SK-N-SH (cell line): ENCODE data around the gene TASP1. TPM values are rescaled to one million over a fixed set of nuclear protein-coding genes. Genes with fewer than 3 reads are reported as not detected.

Experiments
- CTCF ChIA-PET: fragments of 300-600, 350-600 bp; formaldehyde crosslinking; extraction: SDS; loops from one replicate; lab custom pipeline; 2021; lab: Yijun Ruan, JAX
- POLR2A ChIA-PET: fragments of 350-600 bp; sonication (Branson Sonifier 250); formaldehyde crosslinking; extraction: SDS; loops from one replicate; lab custom pipeline; 2020; ENCODE audit warnings: antibody characterized with exemption, inconsistent platforms; lab: Yijun Ruan, JAX
- DNase-seq: peaks from one replicate; pipeline ENCODE4 v3.0.0; 2012
- H2AFZ ChIP-seq: fragments of 200-600 bp; sonication (generic); 2 replicates; pipeline ENCODE4 v1.8.1; 2016; ENCODE audit warnings: antibody characterized with exemption, mild to moderate bottlenecking, low read depth
- H3F3A ChIP-seq: fragments of 200-600 bp; sonication (generic); replicated peaks from 2 replicates; pipeline ENCODE3; 2016; ENCODE audit warnings: antibody characterized with exemption, mild to moderate bottlenecking; ENCODE audit not compliant: insufficient read depth
- H3K27ac ChIP-seq, 2 experiments: fragments of 200-500 bp in 1 of 2; fragments of 200-600 bp in 1 of 2; sonication (Bioruptor generic) in 1 of 2; sonication (generic), shearing (Covaris generic) in 1 of 2; 2 replicates each; pipeline versions ENCODE4 v1.5.1 to v1.6.1; 2014 to 2016; ENCODE audit warnings: low read depth in 2 of 2, inconsistent platforms in 1 of 2, low read length in 1 of 2, mild to moderate bottlenecking in 1 of 2, mixed read lengths in 1 of 2
- H3K27me3 ChIP-seq: fragments of 200-600 bp; sonication (generic), shearing (Covaris generic); 2 replicates; pipeline ENCODE4 v1.6.1; 2016; ENCODE audit warnings: mixed run types; ENCODE audit not compliant: insufficient read depth
- H3K36me3 ChIP-seq, 2 experiments: fragments of 200-500 bp in 1 of 2; fragments of 200-600 bp in 1 of 2; sonication (Bioruptor generic) in 1 of 2; sonication (generic) in 1 of 2; replicated peaks in 1 of 2; 2 replicates each; pipeline versions ENCODE3 to v1.5.1; 2014 to 2016; ENCODE audit warnings: low read length in 1 of 2, mild to moderate bottlenecking in 1 of 2; ENCODE audit not compliant: insufficient read depth in 2 of 2, control insufficient read depth in 1 of 2
- H3K4me1 ChIP-seq, 2 experiments: fragments of 200-500 bp in 1 of 2; fragments of 200-600 bp in 1 of 2; sonication (Bioruptor generic) in 1 of 2; sonication (generic), shearing (Covaris generic) in 1 of 2; 2 replicates each; pipeline versions ENCODE4 v1.5.1 to v1.6.1; 2014 to 2016; ENCODE audit warnings: low read depth in 1 of 2, low read length in 1 of 2, mixed run types in 1 of 2; ENCODE audit not compliant: insufficient read depth in 2 of 2, control insufficient read depth in 1 of 2
- H3K4me2 ChIP-seq: fragments of 200-600 bp; sonication (generic), shearing (Covaris generic); 2 replicates; pipeline ENCODE4 v1.6.1; 2017; ENCODE audit warnings: mixed run types
- H3K4me3 ChIP-seq, 2 experiments: fragments of 200-500 bp in 1 of 2; fragments of 200-600 bp in 1 of 2; sonication (Bioruptor generic) in 1 of 2; sonication (generic), shearing (Covaris generic) in 1 of 2; 2 replicates each; pipeline versions ENCODE4 v1.5.1 to v1.8.1; 2014 to 2016; ENCODE audit warnings: low read depth in 2 of 2, inconsistent platforms in 1 of 2, low read length in 1 of 2, mild to moderate bottlenecking in 1 of 2, mixed read lengths in 1 of 2, moderate library complexity in 1 of 2
- H3K79me2 ChIP-seq: fragments of 200-600 bp; sonication (generic); 2 replicates; pipeline ENCODE4 v1.8.1; 2017; ENCODE audit warnings: mild to moderate bottlenecking; ENCODE audit not compliant: insufficient read depth
- H3K9ac ChIP-seq: fragments of 200-600 bp; sonication (generic); 2 replicates; pipeline ENCODE4 v1.6.1; 2017; ENCODE audit warnings: mixed run types
- H3K9me2 ChIP-seq: fragments of 200-600 bp; sonication (generic); 2 replicates; pipeline ENCODE4 v1.6.1; 2017; ENCODE audit warnings: mixed run types
- H3K9me3 ChIP-seq: fragments of 200-600 bp; sonication (generic); 2 replicates; pipeline ENCODE4 v1.6.1; 2017; ENCODE audit warnings: mixed run types, mild to moderate bottlenecking, moderate library complexity
- H4K20me1 ChIP-seq: fragments of 200-600 bp; sonication (generic); 2 replicates; pipeline ENCODE4 v1.6.1; 2017; ENCODE audit warnings: mild to moderate bottlenecking, mixed run types; ENCODE audit not compliant: insufficient read depth
- CHD2 ChIP-seq: fragments of 150-350 bp; IDR thresholded peaks from 2 replicates; pipeline ENCODE4 v1.6.1; 2018; ENCODE audit warnings: low read length; ENCODE audit not compliant: partially characterized antibody
- ELF1 ChIP-seq: IDR thresholded peaks from 2 replicates; pipeline ENCODE4 v1.4.0; 2012
- FOXJ3 ChIP-seq: sonication (generic); formaldehyde crosslinking; IDR thresholded peaks from 2 replicates; pipeline ENCODE4 v1.5.1; 2020; ENCODE audit warnings: mild to moderate bottlenecking, missing genetic modification reagents
- FOXM1 ChIP-seq: IDR thresholded peaks from 2 replicates; pipeline ENCODE4 v1.4.0; 2012; ENCODE audit warnings: low read depth, mild to moderate bottlenecking
- GABPA ChIP-seq: IDR thresholded peaks from 2 replicates; pipeline ENCODE4 v1.4.0; 2012; ENCODE audit warnings: low read depth, mild to moderate bottlenecking
- GATA2 ChIP-seq: sonication (generic); formaldehyde crosslinking; IDR thresholded peaks from 2 replicates; pipeline ENCODE4 v1.5.0; 2020; ENCODE audit warnings: mild to moderate bottlenecking, missing genetic modification reagents
- MEF2A ChIP-seq: IDR thresholded peaks from 2 replicates; pipeline ENCODE4 v1.4.0; 2012; ENCODE audit warnings: low read depth, borderline replicate concordance
- MXI1 ChIP-seq: IDR thresholded peaks from 2 replicates; pipeline ENCODE4 v1.6.1; 2012; ENCODE audit warnings: mild to moderate bottlenecking, low read depth, low read length, improper control_type of control experiment
- REST ChIP-seq: IDR thresholded peaks from 2 replicates; pipeline ENCODE4 v1.6.1; 2012; ENCODE audit warnings: mild to moderate bottlenecking, low read depth, low read length, moderate library complexity
- RFX5 ChIP-seq: IDR thresholded peaks from 2 replicates; pipeline ENCODE4 v1.6.1; 2012; ENCODE audit warnings: mild to moderate bottlenecking, improper control_type of control experiment, low read length
- RXRA ChIP-seq: IDR thresholded peaks from 2 replicates; pipeline ENCODE4 v1.4.0; 2012; ENCODE audit warnings: low read depth, mild to moderate bottlenecking, borderline replicate concordance
- SMC3 ChIP-seq: IDR thresholded peaks from 2 replicates; pipeline ENCODE4 v1.6.1; 2012; ENCODE audit warnings: low read depth, low read length, improper control_type of control experiment
- TAF1 ChIP-seq: IDR thresholded peaks from 2 replicates; pipeline ENCODE4 v1.6.1; 2012; ENCODE audit warnings: low read depth, mild to moderate bottlenecking, low read length, moderate library complexity, borderline replicate concordance
- TCF12 ChIP-seq: IDR thresholded peaks from 2 replicates; pipeline ENCODE4 v1.4.0; 2012
- USF1 ChIP-seq: IDR thresholded peaks from 2 replicates; pipeline ENCODE4 v1.4.0; 2012; ENCODE audit warnings: low read depth, borderline replicate concordance
- YY1 ChIP-seq: IDR thresholded peaks from 2 replicates; pipeline ENCODE4 v1.4.0; 2012; ENCODE audit warnings: low read depth, mild to moderate bottlenecking
- whole genome bisulfite sequencing: methylation state at CpG from one replicate; pipeline ENCODE4 v1.1.6; 2017; ENCODE audit warnings: low lambda C conversion rate; 5-methylcytosine and 5-hydroxymethylcytosine counted together
- polyA plus RNA-seq, 3 experiments: library from polyadenylated mRNA; depleted of rRNA; stranded (reverse); fragments of >200 nt; gene quantifications; 2 replicates each; pipeline ENCODE4 v1.2.3, GENCODE V29; 2012

Gene TASP1
- polyA plus RNA-seq, 1 of the 3 experiments (the other 2 are of a cell fraction), result 5.9 TPM

GRCh38 chr20:13678944-13679343 lies 40.2 kb upstream of the TASP1 start:
- POLR2A ChIA-PET, result no interaction called here
- WGBS, result 78% methylated on average over 1 of the region's 1 CpG

GRCh38 chr20:13677241-13677640 lies 38.5 kb upstream of the TASP1 start:
- Histone ChIP-seq H3K27me3 (no peaks in the 10 kb centered on the region), H3F3A (no peaks in the 10 kb centered on the region), H3K4me2 (no peak overlapping the region), H2AFZ (no peak overlapping the region), H3K4me3 (no peak overlapping the region), H3K9ac (no peak overlapping the region), H3K4me1 (no peaks in the 10 kb centered on the region), H3K36me3 (no peaks in the 10 kb centered on the region), H3K9me2 (no peaks in the 10 kb centered on the region), H3K79me2 (no peaks in the 10 kb centered on the region), H3K27ac (no peak overlapping the region), H4K20me1 (no peaks in the 10 kb centered on the region), H3K9me3 (no peaks in the 10 kb centered on the region)
- ChIA-PET CTCF (no interaction called here), POLR2A (no interaction called here)
- no peak for TF ChIP-seq YY1
- TF ChIP-seq RFX5, result no peak
- no peak for TF ChIP-seq TAF1
- TF ChIP-seq FOXJ3 (CRISPR knock-in tag), result no peak
- TF ChIP-seq USF1, result no peak
- no peak for TF ChIP-seq FOXM1
- TF ChIP-seq MXI1, result no peak
- no peak for TF ChIP-seq RXRA
- TF ChIP-seq CHD2, result no peak
- TF ChIP-seq TCF12, result no peak
- TF ChIP-seq SMC3, result no peak
- WGBS, result 64% methylated on average over 4 of the region's 4 CpGs
- no peak for DNase-seq

More at GRCh38 chr20:13678944-13679343, 40.2 kb upstream of the TASP1 start:
- Histone ChIP-seq H3K4me2 (no peak overlapping the region), H3K4me1 (no peaks in the 10 kb centered on the region), H3K4me3 (no peak overlapping the region), H3K27ac (no peak overlapping the region), H3K27me3 (no peaks in the 10 kb centered on the region), H3F3A (no peaks in the 10 kb centered on the region), H3K9me3 (no peaks in the 10 kb centered on the region), H3K36me3 (no peaks in the 10 kb centered on the region), H4K20me1 (no peaks in the 10 kb centered on the region), H3K9me2 (no peaks in the 10 kb centered on the region), H3K79me2 (no peaks in the 10 kb centered on the region), H2AFZ (no peak overlapping the region), H3K9ac (no peak overlapping the region)
- CTCF ChIA-PET, result no interaction called here
- no peak for DNase-seq
- TF ChIP-seq GATA2 (CRISPR knock-in tag), result no peak
- no peak for TF ChIP-seq ELF1
- no peak for TF ChIP-seq REST
- no peak for TF ChIP-seq FOXJ3 (CRISPR knock-in tag)
- no peak for TF ChIP-seq YY1
- no peak for TF ChIP-seq GABPA
- no peak for TF ChIP-seq MEF2A
